GM03348 (cell line): Measurements from ENCODE around the gene RUNX2.
A peak's percentile ranks its signal among the peaks of the same experiment; 100 is the strongest.
"Not testable (repeated sequence)": the region's sequence is repeated elsewhere in the genome, so short reads cannot be mapped to it uniquely, and the experiment has no call there.

Experiments used
- DNase-seq: peaks from one replicate; pipeline ENCODE4 v3.0.0; 2012; ENCODE audit warnings: low spot score

Gene RUNX2

GRCh38 chr6:45558858-45559257 lies 230.7 kb downstream of the RUNX2 start:
- DNase-seq, result no peak

DNA sequence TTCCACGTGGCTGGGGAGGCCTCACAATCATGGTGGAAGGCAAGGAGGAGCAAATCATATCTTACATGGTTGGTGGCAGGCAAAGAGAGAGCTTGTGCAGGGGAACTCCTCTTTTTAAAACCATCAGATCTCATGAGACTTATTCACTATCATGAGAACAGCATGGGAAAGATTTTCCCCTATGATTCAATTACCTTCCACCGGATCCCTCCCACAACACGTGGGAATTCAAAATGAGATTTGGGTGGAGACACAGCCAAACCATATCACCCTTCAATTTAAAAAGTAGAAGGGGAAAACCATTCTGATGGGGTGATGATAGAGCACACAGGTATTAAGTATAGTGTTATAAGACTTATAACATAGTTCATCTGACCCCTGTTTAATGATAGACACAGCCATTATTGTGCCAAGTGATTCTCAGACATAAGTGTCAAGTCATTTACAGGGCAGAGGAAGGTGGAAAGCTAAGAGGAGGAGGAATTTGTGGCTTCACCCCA lies 232.2 kb downstream of the RUNX2 start:
- not testable (repeated sequence) for DNase-seq

- DNase-seq, result no peak
Observed at GRCh38 chr6:45562171-45562570, 234.0 kb downstream of the RUNX2 start.

DNA sequence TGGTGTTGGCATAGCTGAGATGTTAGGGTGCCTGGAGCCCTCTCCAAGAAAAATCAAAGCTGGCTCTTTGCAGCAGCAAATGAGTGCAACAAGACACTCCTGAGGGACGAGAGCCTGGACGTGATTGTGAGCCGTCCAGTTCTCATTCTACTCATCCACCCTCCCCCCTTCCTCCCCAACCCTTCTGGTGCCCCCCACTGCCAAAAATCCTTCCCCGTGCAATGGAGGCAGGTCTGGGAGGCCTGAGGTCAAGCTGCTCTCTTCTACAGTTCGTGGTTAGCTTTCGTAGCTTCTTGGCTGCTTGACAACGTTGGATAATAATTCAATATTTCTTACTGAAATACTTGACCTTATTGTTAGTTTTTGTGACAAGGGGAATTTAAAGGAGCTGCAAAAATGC lies 234.9 kb downstream of the RUNX2 start:
- no peak for DNase-seq

- no peak for DNase-seq
Observed at GRCh38 chr6:45563844-45564243, 235.7 kb downstream of the RUNX2 start.

GRCh38 chr6:45566882-45567281 lies 238.8 kb downstream of the RUNX2 start:
- no peak for DNase-seq

DNA sequence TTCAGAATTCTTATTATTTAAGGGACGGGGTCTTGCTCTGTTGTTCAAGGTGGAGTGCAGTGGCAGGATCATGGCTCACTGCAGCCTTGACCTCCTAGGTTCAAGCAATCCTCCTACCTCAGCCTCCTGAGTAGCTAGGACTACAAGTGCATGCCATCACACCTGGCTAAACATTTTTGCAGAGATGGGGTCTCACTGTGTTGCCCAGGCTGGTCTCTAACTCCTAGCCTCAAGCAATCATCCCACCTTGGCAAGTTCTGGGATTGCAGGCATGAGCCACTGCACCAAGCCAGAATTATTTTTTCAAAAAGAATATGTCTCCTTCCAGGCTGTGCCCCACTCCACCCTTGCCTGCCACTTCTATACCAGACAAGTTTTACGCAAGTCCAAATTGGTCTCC lies 239.7 kb downstream of the RUNX2 start:
- no peak for DNase-seq

DNA sequence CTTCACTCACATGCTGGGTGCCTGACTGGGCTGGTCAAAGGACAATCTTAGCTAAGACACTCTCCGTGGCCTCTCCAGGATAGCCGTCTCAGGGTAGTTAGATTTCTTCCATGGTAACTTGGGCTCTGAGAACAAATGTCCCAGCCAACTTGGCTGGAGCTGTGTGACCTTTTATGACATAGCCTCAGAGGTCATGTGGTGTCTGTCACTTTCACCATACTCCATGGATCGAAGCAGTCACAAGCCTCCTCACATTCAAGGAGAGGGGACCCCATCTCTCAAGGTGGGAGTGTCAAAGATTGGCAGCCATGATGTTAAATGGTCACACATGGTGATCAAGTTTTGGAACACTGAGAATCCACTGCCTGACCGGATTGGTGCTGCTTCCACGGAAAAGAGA lies 240.5 kb downstream of the RUNX2 start:
- DNase-seq, result no peak

DNA sequence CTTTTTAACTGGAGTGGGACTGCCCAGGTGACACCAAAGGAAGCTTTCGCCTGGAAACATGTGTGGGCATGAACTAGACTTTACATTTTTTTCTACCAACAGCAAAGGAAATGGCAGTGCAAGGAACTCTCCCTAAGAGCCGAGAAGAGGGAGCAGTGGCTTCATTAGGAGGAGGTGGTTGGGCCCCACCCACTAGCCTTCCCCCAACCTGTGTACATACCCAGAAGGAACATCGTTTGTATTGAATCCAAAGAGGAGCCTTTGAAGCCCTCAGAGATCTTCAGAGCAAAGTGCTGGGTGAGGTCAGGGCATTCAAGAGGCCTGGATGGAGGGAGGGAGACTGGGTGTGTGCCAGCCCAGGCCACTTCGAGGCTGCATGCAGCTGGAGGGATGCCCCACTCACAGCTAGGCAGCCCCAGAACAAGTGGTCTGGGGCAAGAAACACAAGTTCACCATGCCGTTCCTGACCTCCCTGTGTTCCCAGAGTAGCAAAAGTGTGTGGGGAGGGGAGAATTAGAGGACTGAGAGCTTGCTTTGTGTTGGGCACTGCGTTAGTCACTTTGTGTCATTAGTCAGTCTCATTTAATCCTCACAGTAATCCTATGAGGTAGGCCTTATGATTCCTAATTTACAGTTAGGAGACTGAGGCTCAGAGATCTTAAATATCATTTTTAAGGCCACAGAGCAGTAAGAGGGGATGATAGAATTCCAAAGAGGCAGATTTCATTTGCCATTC lies 241.2 kb downstream of the RUNX2 start:
- DNase-seq, result no peak

- DNase-seq, result no peak
Observed at GRCh38 chr6:45571159-45571558, 243.0 kb downstream of the RUNX2 start.

DNA sequence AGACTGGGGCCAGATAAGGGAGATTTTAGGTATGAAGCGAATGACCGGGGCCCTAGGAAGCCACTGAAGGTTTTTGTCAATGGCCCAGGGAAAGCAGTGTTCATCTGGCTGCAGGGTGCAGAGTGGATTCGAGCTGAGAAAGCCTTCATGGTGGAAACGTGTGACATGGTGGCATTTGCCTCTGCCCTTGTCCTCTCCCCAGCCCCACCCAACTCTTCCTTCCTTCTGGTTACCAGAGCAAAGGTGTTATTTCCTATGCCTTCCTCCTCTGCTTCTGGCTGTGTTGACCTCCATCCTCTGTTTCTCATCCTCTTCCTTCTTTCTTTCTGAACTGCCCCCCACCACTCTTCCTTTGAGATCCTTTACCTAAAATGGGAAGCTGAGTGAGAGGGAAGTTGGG lies 244.7 kb downstream of the RUNX2 start:
- no peak for DNase-seq

DNA sequence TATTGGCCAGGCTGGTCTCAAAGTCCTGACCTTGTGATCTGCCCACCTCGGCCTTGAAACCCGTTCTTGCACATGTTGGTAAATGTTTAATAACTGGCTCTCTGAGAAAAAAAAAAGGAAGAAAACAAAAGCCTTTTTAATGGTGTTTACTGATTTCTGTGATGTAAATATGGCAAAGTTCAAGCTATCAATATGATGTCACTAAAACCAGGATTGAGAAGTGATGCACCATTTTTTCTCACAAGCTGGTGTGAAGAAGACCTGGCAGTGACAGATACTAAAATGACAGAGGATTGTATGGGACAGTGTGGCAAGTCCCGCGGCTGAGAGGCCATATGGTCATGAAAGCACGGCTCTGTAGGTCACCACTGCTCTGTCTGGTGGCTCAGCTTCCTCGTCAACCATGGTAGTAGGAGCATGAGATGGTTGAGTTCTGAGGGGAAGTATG lies 245.9 kb downstream of the RUNX2 start:
- no peak for DNase-seq

DNA sequence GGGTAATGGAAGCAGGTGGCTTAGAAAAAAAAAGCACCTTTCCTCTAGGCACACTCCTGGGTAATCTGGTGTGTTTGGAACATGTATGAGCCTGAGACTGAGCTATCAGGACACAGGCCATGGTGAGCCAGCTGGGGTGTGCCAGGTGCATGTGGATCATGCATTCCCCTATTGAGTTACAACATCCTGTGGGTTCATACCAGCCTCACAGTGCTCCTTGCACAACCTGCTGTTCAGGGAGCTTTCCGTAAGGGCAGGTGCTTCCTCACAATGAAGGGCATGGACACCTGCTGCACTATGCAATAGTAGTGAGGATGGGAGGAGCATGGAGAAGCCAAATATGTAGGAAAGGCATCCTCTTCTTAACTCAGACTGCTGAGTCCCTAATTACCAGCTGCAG lies 246.8 kb downstream of the RUNX2 start:
- DNase-seq, result no peak

DNA sequence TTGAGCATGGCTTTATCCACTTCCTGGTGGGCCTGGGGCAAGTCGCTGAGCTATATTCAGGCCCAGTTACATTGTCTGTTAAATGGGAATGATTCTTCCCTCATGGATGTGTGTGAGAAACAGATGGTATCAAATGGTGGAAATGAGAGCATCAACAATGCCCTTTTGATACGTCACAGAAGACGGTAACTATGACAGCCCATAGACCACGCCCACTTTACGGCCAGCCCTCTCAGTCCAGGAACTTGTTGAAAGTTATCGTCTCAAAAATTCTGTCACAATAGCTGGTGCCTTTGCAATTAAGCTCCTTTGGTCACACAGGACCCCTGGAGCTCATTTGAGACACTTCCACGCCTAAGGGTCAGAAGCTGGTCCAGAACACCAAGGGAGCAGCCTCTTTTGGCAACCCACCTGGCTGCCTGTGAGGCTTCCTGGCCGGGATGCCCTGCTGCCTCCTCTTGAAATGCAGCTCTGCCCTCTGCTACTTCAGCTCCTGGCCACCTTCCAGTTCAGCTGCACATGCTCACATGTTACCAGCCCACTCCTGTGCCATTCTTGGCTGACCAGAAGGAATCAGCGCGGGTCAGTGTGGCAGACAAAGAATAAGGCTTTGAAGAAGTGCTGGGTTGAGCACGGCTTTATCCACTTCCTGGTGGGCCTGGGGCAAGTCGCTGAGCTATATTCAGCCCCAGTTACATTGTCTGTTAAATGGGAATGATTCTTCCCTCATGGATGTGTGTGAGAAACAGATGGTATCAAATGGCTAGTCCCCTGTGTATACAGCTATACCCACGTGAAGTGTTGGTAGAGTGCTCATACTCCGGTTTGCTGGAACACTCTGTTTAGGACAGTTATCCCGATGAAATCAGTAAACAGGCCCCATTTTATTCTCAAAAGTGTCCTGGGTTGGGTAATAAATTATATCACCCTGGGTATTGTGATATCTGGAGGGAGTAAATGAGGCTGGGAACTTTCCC lies 248.8 kb downstream of the RUNX2 start:
- DNase-seq, result no peak

GRCh38 chr6:45577836-45578504 lies 249.8 kb downstream of the RUNX2 start:
- DNase-seq, result peak; percentile 31

DNA sequence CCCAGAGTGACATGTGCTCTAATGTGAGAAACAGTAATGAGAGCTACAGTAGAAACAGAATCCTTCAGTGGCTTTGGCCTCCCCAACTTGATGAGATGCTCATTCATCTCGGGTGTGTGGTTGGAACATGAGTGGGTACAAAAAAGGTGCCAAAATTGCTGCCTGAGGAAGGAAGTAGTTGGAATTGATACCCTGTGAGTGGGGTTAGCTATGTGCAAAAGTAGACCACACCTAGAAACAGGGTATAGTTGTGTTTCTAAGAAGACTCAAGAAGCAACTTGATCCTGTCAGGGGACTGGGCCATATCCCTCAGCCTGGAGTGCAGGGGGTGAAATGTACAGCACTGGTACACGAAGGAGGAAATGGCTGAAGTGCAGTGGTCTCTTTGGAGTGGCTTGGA lies 256.0 kb downstream of the RUNX2 start:
- no peak for DNase-seq

- DNase-seq, result no peak
Observed at GRCh38 chr6:45586216-45587171, 258.4 kb downstream of the RUNX2 start.

DNA sequence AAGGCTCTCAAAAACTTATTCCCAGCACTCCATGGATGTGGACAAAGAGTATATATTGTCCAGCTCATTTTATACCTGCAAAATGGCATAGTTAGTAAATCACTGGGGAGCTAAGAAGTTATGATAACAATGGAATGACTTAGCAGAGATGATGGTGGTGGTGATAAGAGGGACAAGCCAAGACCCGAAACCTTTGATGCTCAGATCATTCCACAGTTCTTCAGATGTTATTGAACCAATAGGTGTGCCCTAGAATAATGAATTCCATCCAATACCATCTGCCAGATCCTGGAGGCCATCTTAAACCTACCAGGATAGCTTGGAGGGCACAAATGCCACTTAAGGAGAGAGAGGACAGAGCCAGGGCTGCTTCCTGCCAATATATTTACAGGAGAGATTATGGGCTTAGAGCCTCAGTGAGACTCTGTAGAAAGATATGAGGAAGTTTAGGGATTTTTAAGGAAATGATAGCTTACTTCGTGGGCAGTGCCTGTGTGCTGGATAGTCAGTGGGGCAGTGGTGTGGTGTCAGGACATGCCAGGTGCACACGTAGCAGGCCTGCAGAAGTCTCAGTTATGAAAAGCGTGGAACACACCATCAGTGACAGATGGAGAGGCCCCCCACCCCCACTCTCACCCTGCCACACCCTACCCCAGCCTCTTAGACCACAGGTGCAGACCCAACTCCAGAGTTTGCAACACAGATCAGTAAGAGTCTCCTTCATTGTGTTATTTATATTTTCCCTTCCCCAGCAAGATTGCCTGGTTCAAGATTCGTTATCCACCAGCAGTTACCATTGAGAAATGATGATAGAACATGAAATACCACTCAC lies 259.3 kb downstream of the RUNX2 start:
- no peak for DNase-seq

GRCh38 chr6:45589367-45589766 lies 261.2 kb downstream of the RUNX2 start:
- no peak for DNase-seq

GRCh38 chr6:45590226-45590625 lies 262.1 kb downstream of the RUNX2 start:
- DNase-seq, result peak; percentile 52
